GM23248 (cell line): Measurements from ENCODE around the gene CCDC170. TPM values are rescaled to one million over a fixed set of nuclear protein-coding genes. Genes with fewer than 3 reads are reported as not detected.

Experiments used
- DNase-seq: peaks from one replicate; pipeline ENCODE4 v3.0.0-alpha.2; 2015
- H2AFZ ChIP-seq: fragments of 200-600 bp; sonication (generic); 2 replicates; pipeline ENCODE4 v1.6.1; 2016; ENCODE audit warnings: antibody characterized with exemption
- H3F3A ChIP-seq: fragments of 200-600 bp; sonication (generic); 2 replicates; pipeline ENCODE4 v1.6.1; 2016; ENCODE audit warnings: mild to moderate bottlenecking, antibody characterized with exemption, mixed run types; ENCODE audit not compliant: insufficient read depth
- H3K27ac ChIP-seq: fragments of 200-600 bp; sonication (generic); 2 replicates; pipeline ENCODE4 v1.5.1; 2016; ENCODE audit warnings: mild to moderate bottlenecking
- H3K27me3 ChIP-seq: fragments of 200-600 bp; sonication (generic); replicated peaks from 2 replicates; pipeline ENCODE4 v1.6.1; 2016; ENCODE audit warnings: mild to moderate bottlenecking; ENCODE audit not compliant: insufficient read depth
- H3K36me3 ChIP-seq: fragments of 200-600 bp; sonication (generic); 2 replicates; pipeline ENCODE4 v1.6.1; 2016; ENCODE audit warnings: low read depth, mild to moderate bottlenecking
- H3K4me1 ChIP-seq: fragments of 200-600 bp; sonication (generic); 2 replicates; pipeline ENCODE4 v1.6.1; 2016; ENCODE audit warnings: mild to moderate bottlenecking; ENCODE audit not compliant: insufficient read depth
- H3K4me2 ChIP-seq: fragments of 200-600 bp; sonication (generic); one replicate; pipeline ENCODE4 v1.6.1; 2016; ENCODE audit warnings: mild to moderate bottlenecking; ENCODE audit not compliant: unreplicated experiment
- H3K4me3 ChIP-seq: fragments of 200-600 bp; sonication (generic); 2 replicates; pipeline ENCODE4 v1.5.1; 2016; ENCODE audit warnings: mild to moderate bottlenecking
- H3K79me2 ChIP-seq: fragments of 200-600 bp; sonication (generic); 2 replicates; pipeline ENCODE4 v1.6.1; 2016; ENCODE audit warnings: mild to moderate bottlenecking; ENCODE audit not compliant: insufficient read depth
- H3K9ac ChIP-seq: fragments of 200-600 bp; sonication (generic); 2 replicates; pipeline ENCODE4 v1.6.1; 2016; ENCODE audit warnings: mild to moderate bottlenecking
- H3K9me2 ChIP-seq: fragments of 200-600 bp; sonication (generic); 2 replicates; pipeline ENCODE4 v1.6.1; 2016; ENCODE audit warnings: mixed run types, mild to moderate bottlenecking, moderate library complexity; ENCODE audit not compliant: insufficient read depth
- H3K9me3 ChIP-seq: fragments of 200-600 bp; sonication (generic); one replicate; pipeline ENCODE4 v1.6.1; 2017; ENCODE audit warnings: low read depth
- H4K20me1 ChIP-seq: fragments of 200-600 bp; sonication (generic); 2 replicates; pipeline ENCODE4 v1.6.0; 2016; ENCODE audit not compliant: insufficient read depth
- EZH2 ChIP-seq: fragments of 200-600 bp; sonication (generic); IDR thresholded peaks from 2 replicates; pipeline ENCODE4 v1.6.1; 2018; ENCODE audit warnings: antibody characterized with exemption, mild to moderate bottlenecking; ENCODE audit not compliant: insufficient read depth, poor library complexity, severe bottlenecking
- EZH2phosphoT487 ChIP-seq: fragments of 200-600 bp; sonication (generic); IDR thresholded peaks from 2 replicates; pipeline ENCODE4 v1.6.1; 2018; ENCODE audit warnings: antibody characterized with exemption, moderate library complexity, mild to moderate bottlenecking, low read depth; ENCODE audit not compliant: insufficient read depth
- WGBS, 2 experiments: methylation state at CpG; one replicate each; pipeline ENCODE4 v1.1.6; 2015 to 2017; ENCODE audit warnings: low lambda C conversion rate in 2 of 2, low coverage in 1 of 2; ENCODE audit errors: missing lambda C conversion rate in 2 of 2; 5-methylcytosine and 5-hydroxymethylcytosine counted together
- in situ Hi-C: fragments of 300-500 bp; cut with MboI; formaldehyde crosslinking; loops from 2 replicates; pipeline ENCODE4 v1.15.0; 2020
- polyA plus RNA-seq: library from polyadenylated mRNA; unstranded; fragments of >200 nt; fragmentation: Nextera tagmentation; extraction: Ambion mirVana; gene quantifications from 2 replicates; pipeline ENCODE4 v1.2.1, GENCODE V29; 2016
- total RNA-seq: library from RNA; depleted of rRNA; stranded (reverse); fragments of >200 nt; shearing (Covaris generic); gene quantifications from 2 replicates; pipeline ENCODE4 v1.2.3, GENCODE V29; 2014

CCDC170 gene
- total and polyA plus RNA-seq, 2 experiments from 2014 or later: 0.11 to 0.49 TPM

DNA sequence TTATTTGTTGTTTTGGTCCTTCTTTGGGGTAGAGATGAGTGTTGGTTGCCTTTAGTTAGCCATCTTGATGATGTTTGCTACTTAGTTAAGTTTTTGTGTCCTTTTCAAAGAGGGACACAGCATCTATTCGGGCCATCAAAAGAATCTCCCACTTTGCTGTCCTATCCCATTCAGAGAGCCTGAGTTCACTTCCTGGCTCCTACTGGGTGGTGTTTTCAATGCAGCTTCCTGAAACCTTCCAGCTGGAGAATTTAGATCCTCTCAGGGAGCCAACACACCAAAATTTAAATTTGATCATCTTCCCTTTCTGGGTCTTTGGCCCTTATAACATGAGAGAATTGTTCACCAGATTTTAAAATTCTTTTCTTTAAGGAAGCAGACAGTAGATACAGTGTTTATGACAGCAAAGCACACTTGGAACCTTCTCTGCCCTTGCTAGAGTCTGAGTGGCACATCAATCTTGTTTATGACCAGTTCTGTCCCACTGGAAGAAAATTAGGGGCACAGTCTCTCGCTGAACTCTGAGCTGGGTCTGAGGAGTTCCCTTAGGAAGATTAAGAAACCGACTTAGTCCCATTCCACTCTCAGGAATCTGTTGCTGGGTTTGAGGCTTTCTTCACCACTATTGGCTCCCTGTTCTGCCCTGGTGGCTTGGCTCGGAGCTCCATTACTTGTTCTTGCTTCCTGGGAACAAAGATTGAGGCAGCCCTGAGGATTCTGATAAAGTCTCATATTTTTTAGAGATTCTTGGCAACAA is 115.5 kb downstream of the CCDC170 start:
- no peak for DNase-seq
- H3K4me3 ChIP-seq: no peak overlapping the region
- H3K79me2 ChIP-seq: no peaks in the 10 kb centered on the region
- H3K9me2 ChIP-seq: no peaks in the 10 kb centered on the region
- no peak overlapping the region for H3K4me2 ChIP-seq
- no peaks in the 10 kb centered on the region for H3K36me3 ChIP-seq
- no peaks in the 10 kb centered on the region for H3F3A ChIP-seq
- no peak overlapping the region for H3K9ac ChIP-seq
- no peak overlapping the region for H3K27ac ChIP-seq
- no peaks in the 10 kb centered on the region for H3K27me3 ChIP-seq
- TF ChIP-seq EZH2 (no peak), EZH2phosphoT487 (no peak)
- H3K4me1 ChIP-seq: no peaks in the 10 kb centered on the region
- no peaks in the 10 kb centered on the region for H3K9me3 ChIP-seq
- no peaks in the 10 kb centered on the region for H4K20me1 ChIP-seq
- in situ Hi-C loops: no loop called here
- H2AFZ ChIP-seq: no peak overlapping the region
- WGBS, 2 experiments: 37 to 44% methylated on average over 4 of the region's 4 CpGs

DNA sequence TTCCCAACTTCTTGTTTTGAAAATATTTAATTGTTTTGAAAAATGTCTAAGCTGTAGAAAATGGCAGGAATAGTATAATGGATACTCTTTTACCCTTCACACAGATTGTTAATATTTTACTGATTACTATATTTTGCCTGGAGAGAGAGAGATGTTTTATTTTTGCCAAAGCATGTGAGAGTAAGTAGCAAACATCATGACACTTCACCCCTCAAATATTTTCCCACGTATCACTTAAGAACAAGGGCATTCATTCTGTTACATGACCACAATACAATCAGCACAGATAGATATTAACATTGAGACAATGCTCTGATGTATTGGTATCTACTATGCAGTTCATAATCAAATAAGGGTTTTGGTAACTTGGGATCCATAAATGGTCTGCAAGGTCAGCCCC is 116.5 kb downstream of the CCDC170 start:
- no peaks in the 10 kb centered on the region for H3K27me3 ChIP-seq
- H3K79me2 ChIP-seq: no peaks in the 10 kb centered on the region
- no peaks in the 10 kb centered on the region for H3K9me3 ChIP-seq
- no peaks in the 10 kb centered on the region for H3K9me2 ChIP-seq
- H3K36me3 ChIP-seq: no peaks in the 10 kb centered on the region
- no peaks in the 10 kb centered on the region for H3K4me1 ChIP-seq
- no peaks in the 10 kb centered on the region for H4K20me1 ChIP-seq
- no peak overlapping the region for H3K4me3 ChIP-seq
- H3K9ac ChIP-seq: no peak overlapping the region
- H2AFZ ChIP-seq: no peak overlapping the region
- in situ Hi-C loops: no loop called here
- no peak for TF ChIP-seq EZH2
- TF ChIP-seq EZH2phosphoT487: no peak
- H3K27ac ChIP-seq: no peak overlapping the region
- no peak overlapping the region for H3K4me2 ChIP-seq
- H3F3A ChIP-seq: no peaks in the 10 kb centered on the region
- no peak for DNase-seq
- 30 to 57% methylated on average over 1 of the region's 1 CpG for WGBS, 2 experiments

DNA sequence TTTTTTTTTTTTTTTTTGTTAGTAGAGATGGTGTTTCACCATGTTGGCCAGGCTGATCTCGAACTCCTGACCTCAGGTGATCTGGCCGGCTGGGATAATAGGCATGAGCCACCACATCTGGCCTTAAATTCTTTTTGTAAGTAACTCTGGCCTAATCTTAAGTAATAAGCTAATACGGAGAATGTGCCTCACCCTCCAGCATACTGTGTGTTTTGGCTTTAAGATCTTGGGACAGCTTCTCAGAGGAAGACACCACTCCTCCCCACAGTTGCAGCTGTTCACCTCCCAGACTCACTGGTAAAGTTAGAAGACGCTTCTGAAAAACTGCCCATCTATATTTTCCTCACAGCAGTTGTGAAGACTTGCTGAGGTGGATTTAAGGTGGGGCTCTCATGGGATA is 120.8 kb downstream of the CCDC170 start:
- H3K9me3 ChIP-seq: no peaks in the 10 kb centered on the region
- in situ Hi-C loops: no loop called here
- no peaks in the 10 kb centered on the region for H3K36me3 ChIP-seq
- H3K9me2 ChIP-seq: no peaks in the 10 kb centered on the region
- H3K79me2 ChIP-seq: no peaks in the 10 kb centered on the region
- no peak overlapping the region for H3K27ac ChIP-seq
- H3K4me3 ChIP-seq: no peak overlapping the region
- no peaks in the 10 kb centered on the region for H3K4me1 ChIP-seq
- no peak for DNase-seq
- no peaks in the 10 kb centered on the region for H4K20me1 ChIP-seq
- no peaks in the 10 kb centered on the region for H3F3A ChIP-seq
- H3K27me3 ChIP-seq: no peaks in the 10 kb centered on the region
- H2AFZ ChIP-seq: no peak overlapping the region
- no peak for TF ChIP-seq EZH2phosphoT487
- TF ChIP-seq EZH2: no peak
- H3K9ac ChIP-seq: no peak overlapping the region
- H3K4me2 ChIP-seq: no peak overlapping the region
- 68 to 73% methylated on average over 4 of the region's 4 CpGs for WGBS, 2 experiments

DNA sequence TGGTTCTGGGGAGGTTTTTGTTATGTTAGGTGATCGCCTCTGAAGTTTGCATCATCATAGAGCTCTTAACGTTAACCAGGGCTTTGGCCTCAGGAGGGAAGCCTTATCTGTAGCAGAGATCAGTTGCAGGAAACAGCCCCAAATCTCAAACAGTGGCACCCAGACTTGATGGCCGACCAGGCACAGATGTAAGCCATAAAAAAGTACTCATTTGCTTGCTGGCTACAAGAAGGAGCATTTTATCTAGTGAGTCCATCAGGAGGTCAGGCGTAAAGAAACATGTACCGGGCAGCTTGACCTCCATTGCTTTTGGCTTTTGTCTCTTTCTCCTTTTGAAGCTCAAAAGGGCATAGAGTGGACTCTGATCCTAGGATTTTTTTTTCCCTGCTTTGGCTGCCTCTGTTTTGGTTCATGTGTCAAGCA is 122.3 kb downstream of the CCDC170 start:
- Histone ChIP-seq H3K9ac (no peak overlapping the region), H3F3A (no peaks in the 10 kb centered on the region), H3K27me3 (no peaks in the 10 kb centered on the region), H3K9me3 (no peaks in the 10 kb centered on the region), H3K4me3 (no peak overlapping the region), H3K4me1 (no peaks in the 10 kb centered on the region), H3K36me3 (no peaks in the 10 kb centered on the region), H3K9me2 (no peaks in the 10 kb centered on the region), H3K4me2 (no peak overlapping the region), H2AFZ (no peak overlapping the region), H4K20me1 (no peaks in the 10 kb centered on the region), H3K79me2 (no peaks in the 10 kb centered on the region), H3K27ac (no peak overlapping the region)
- DNase-seq: no peak
- in situ Hi-C loops: no loop called here
- no peak for TF ChIP-seq EZH2
- TF ChIP-seq EZH2phosphoT487: no peak
- WGBS, 2 experiments: 27 to 31% methylated on average over 5 of the region's 5 CpGs
